A549 (cell line): Measurements from ENCODE around the gene FBXW2.

Experiments
- CEBPB ChIP-seq, 2 experiments: fragments of >200 bp in 1 of 2; sonication (Bioruptor Twin) in 1 of 2; formaldehyde crosslinking in 1 of 2; IDR thresholded peaks; 2 replicates each; pipeline ENCODE4 v1.6.1; 2012 to 2016
- CHD2 ChIP-seq: fragments of 150-350 bp; IDR thresholded peaks from 2 replicates; pipeline ENCODE4 v1.6.1; 2014; ENCODE audit warnings: low read length; ENCODE audit not compliant: partially characterized antibody
- HDAC2 ChIP-seq: fragments of 200-600 bp; sonication (generic); IDR thresholded peaks from 2 replicates; pipeline ENCODE4 v1.6.1; 2016
- JUN ChIP-seq, 2 experiments: fragments of >200 bp; sonication (Bioruptor Twin); formaldehyde crosslinking; IDR thresholded peaks; 2 replicates in 1 of 2; 3 replicates in 1 of 2; pipeline ENCODE4 v1.6.1; 2016 to 2017
- MAZ ChIP-seq: fragments of 150-350 bp; IDR thresholded peaks from 2 replicates; pipeline ENCODE4 v1.6.1; 2014; ENCODE audit warnings: antibody characterized with exemption, low read depth, low read length, borderline replicate concordance
- TF ChIP-seq, protein P1 (sequence below): fragments of >200 bp; sonication (Bioruptor Twin); formaldehyde crosslinking; IDR thresholded peaks from 3 replicates; pipeline ENCODE4 v1.5.1; 2016

DNA sequence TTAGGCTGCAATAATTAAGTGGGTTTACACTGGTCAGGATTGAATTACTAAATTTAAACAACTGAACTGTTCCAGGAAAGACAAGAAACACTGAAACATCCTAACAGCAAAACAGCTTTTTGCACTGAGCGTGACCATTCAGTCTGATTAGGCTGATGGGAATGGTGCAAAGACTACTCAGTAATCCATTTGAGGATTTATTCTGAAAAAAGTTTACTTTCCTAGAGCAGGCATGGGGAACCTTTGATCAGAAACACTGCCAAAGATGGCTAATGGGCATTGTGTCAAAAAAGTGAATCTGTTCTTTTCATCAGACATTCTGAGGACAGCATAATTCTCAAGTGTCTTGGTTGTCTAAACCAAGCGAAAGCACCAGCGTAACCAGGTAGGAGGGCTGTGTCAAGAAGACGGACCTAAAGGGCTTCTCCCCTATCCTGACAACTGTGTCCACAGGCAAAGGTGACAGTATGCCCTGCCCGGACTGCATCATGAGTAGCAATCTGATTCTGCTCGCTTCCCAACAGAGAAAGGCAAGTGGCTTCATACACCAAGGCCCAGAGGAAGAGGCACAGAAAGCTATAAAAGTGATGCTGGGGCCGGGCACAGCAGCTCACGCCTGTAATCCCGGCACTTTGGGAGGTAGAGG is 33.3 kb downstream of the FBXW2 start:
- TF ChIP-seq, protein P1, sequence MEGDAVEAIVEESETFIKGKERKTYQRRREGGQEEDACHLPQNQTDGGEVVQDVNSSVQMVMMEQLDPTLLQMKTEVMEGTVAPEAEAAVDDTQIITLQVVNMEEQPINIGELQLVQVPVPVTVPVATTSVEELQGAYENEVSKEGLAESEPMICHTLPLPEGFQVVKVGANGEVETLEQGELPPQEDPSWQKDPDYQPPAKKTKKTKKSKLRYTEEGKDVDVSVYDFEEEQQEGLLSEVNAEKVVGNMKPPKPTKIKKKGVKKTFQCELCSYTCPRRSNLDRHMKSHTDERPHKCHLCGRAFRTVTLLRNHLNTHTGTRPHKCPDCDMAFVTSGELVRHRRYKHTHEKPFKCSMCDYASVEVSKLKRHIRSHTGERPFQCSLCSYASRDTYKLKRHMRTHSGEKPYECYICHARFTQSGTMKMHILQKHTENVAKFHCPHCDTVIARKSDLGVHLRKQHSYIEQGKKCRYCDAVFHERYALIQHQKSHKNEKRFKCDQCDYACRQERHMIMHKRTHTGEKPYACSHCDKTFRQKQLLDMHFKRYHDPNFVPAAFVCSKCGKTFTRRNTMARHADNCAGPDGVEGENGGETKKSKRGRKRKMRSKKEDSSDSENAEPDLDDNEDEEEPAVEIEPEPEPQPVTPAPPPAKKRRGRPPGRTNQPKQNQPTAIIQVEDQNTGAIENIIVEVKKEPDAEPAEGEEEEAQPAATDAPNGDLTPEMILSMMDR = no peak
- TF ChIP-seq JUN (IDR thresholded peaks at IDR 0.05) (no peak), MAZ (no peak), CHD2 (no peak), CEBPB (IDR thresholded peaks at IDR 0.05) (no peak), HDAC2 (no peak)
